ENCODE data around the gene DENND2D.

Gene DENND2D

GRCh38 chr1:111174070-111174469, 26.4 kb downstream of the DENND2D start:
- DNase-seq = no peak

GRCh38 chr1:111172463-111172862, 28.0 kb downstream of the DENND2D start:
- DNase-seq = no peak

- DNase-seq = no peak
Measured at GRCh38 chr1:111164151-111164550, 36.3 kb downstream of the DENND2D start.

DNA sequence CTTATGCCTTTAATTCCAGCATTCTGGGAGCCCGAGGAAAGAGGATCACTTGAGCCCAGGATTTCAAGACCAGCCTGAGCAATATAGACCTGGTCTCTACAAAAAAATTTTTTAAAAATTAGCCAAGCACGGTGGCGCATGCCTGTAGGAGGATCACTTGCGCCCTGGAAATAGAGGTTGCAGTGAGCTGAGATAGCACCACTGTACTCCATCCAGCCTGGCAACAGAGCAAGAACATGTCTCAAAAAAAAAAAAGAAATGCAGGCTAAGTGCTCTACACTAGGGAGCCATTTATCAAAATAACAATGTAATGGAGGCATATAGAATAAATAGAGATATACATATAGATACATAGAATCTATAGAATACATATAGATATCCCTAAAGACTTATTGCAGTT, 37.1 kb downstream of the DENND2D start:
- DNase-seq = no peak

- DNase-seq = no peak
Measured at GRCh38 chr1:111162488-111162880, 38.0 kb downstream of the DENND2D start.

DNA sequence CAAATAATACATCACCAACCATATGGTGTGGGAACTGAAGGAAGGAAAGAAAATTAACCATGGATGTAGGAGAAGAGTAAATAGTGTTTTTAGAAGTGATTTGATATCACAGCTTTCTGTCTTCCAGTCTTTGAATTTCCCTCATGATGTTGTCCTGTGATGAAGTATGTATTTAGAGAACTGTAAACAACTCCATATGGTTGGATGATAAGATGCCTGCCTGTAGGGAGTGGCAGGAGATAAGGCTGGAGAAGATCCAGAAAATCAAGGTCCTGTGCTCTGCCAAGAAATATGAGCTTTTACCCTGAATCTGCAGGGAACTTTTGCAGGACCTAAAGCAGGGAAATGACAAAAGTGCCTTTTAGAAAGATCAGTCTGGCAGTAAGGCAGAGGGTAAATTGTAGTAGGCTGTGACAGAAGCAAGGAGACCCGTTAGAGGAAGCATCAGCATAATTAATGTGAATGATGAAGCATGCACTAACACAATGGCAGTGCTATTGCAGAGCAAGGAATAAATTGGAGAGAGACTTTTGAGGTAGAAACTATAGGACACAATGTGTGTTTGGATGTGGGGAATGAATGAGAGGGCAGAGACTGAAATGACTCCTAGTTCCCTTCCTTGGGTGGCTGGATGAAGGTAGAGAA, 38.5 kb downstream of the DENND2D start:
- peak; percentile 17 for DNase-seq

DNA sequence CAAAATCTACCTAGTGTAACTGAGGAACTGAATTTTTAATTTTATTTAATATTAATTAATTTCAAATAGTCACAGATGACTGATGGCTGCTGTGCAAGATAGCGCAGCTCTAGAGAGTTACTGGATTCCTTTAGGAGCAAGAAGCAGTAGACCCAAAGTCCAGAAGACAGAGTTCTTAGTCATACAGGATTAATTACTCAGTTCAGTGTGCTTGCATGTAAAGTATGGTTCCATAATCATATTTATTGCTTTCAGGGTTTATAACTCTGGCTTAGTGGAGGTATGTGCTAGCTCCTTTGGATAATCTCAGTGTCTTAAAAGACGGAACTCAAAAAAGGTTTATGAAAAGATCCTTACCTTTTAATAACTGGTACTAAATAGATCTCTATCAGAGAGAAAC, 43.0 kb downstream of the DENND2D start:
- no peak for DNase-seq

DNA sequence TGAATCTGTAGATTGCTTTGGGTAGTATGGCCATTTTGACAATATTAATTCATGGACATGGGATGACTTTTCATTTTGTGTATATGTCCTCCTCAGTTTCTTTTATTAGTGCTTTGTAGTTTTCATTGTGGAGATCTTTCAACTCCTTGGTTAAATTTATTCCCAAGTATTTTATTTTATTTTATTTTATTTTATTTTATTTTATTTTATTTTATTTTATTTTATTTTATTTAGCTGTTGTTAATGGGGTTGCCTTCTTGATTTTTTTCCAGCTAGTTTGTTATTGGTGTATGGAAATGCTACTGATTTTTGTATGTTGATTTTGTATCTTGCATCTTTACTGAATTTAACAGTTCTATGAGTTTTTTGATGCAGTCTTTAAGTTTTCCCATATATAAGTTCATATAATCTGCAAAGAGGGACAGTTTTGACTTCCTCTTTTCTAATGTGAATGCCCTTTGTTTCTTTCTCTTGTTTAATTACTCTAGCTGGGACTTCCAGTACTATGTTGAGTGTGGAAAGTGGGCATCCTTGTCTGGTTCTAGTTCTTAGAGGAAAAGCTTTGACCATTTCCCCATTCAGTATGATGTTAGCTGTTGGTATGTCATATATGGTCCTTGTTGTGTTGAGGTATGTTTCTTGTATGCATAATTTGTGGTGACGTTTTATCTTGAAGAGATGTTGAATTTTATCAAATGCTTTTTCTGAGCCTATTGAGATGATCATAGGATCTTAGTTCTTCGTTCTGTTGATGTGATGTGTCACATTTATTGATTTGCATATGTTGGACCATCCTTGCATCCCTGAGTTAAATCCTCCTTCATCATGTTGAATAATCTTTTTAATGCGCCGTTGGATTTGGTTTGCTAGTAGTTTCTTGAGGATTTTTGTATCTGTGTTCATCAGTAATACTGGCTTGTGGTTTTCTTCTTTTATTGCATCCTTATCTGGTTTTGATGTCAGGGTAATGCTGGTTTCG, 46.1 kb downstream of the DENND2D start:
- no peak for DNase-seq

DNA sequence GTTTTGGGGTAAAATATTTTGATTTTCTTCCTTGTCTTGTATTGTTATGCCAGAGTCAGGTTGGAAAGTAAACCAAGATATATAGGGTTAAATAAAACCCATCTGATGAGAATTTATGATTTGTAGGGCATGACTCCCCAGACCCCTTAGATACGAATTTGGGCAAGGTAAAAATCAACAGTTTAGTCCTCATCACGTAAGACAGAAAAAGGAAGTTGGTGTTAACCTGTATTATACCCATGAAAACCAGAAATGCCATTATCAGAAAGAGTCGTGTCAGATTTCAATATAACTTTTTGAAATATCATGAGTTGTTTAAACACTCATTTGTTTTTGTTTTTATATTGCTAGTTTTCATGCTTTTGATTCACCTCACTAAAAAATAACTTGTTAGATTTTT, 48.6 kb downstream of the DENND2D start:
- DNase-seq = no peak

GRCh38 chr1:111148376-111148881, 52.0 kb downstream of the DENND2D start:
- DNase-seq = no peak

GRCh38 chr1:111147948-111148347, 52.5 kb downstream of the DENND2D start:
- DNase-seq = no peak

- DNase-seq = no peak
Measured at GRCh38 chr1:111145963-111146768, 54.3 kb downstream of the DENND2D start.

- DNase-seq = no peak
Measured at GRCh38 chr1:111145542-111145941, 54.9 kb downstream of the DENND2D start.

GRCh38 chr1:111142356-111142975, 58.0 kb downstream of the DENND2D start:
- no peak for DNase-seq

- no peak for DNase-seq
Measured at GRCh38 chr1:111141245-111142220, 58.9 kb downstream of the DENND2D start.

DNA sequence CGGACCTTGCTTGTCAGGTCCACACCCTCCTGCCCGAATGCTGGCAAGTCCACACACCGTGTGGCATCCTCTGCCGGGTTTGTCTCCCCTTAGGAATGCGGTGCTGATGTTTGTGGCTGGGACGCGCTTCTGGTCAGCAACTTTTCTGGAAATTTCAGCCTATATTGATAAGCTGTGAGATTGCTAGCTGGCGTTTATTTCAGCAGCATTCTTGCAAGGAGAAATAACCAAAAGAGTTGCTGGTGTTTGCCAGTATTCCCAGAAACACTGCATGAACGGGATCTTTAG, 59.8 kb downstream of the DENND2D start:
- no peak for DNase-seq

GRCh38 chr1:111139956-111140679, 60.3 kb downstream of the DENND2D start, which contains the start of the genes CEPT1 and DRAM2:
TSS of gene CEPT1 (plus strand) at chr1:111140223. CDS start at chr1:111147715, 7,492 bp downstream.
TSS of gene DRAM2 (minus strand) at chr1:111140093. CDS start at chr1:111131554, 8,539 bp downstream.
- peak; percentile 84 for DNase-seq

DNA sequence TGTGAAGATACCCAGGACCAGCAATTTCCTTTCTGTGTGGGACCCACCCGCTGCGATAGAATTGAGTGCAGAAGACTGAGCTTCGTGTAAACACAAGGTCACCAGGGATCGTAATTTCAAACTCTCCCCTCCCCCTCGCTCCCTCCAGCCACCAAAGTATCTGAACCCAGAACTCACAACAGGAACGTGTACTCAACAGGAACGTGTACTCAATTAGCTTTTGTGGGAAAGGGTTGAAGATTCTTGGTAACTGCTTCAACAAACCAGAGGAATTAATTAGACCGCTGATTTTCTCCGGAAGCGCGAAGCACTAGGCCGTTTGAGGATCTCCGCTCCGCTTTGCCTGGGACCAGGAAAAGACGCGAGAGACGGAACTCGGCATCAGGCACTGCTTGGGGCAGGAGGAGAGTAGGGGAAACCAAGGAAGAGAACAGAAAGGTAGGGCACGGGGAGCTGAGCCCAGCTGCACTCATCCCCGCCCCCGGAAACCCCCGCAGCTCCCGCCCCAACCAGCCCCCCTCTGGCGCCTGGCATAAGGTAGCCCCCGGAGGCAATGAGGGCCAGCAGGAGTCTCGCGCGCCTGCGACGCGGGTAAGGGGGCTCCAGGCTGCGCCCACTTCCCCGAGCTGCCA, 61.0 kb downstream of the DENND2D start:
- peak; percentile 76 for DNase-seq

Measured in DMS79 treated with DMSO at 0.1 percent for 48 hours (cell line).